ENCODE data around the gene MEMO1. TPM values are rescaled to one million over a fixed set of nuclear protein-coding genes. Genes with fewer than 3 reads are reported as not detected.

The MEMO1 gene
- total and polyA plus RNA-seq, 9 of the 15 experiments (the other 6 are each of a cell fraction or from before 2014, with no cell fraction given): 22.1 to 87.7 (median 61.2) TPM

- ATAC-seq (peak; percentile 93), DNase-seq (ENCODE audit: extremely low read depth in 1 of 4, low spot score in 3 of 4) (peak; percentile 24 to 76 (median 36)), FAIRE-seq (peak; percentile 72)
- BruUV-seq (replicated peaks): no TSS peak
- peaks cover 4% of the 10 kb centered on the region; the same call in 1 of the 2 replicates for H4K20me1 ChIP-seq (replicated peaks; ENCODE audit: control insufficient read depth, insufficient read depth, low read length)
- H3K4me3 ChIP-seq: no peak overlapping the region
- no peaks in the 10 kb centered on the region for H3K9me1 ChIP-seq (ENCODE audit: control insufficient read depth, insufficient read depth, low read length)
- WGBS (ENCODE audit: insufficient coverage, low coverage, missing lambda C conversion rate): 0% methylated on average over 1 of the region's 1 CpG
- peaks cover 0 to 25% of the 10 kb centered on the region in 2 experiments; a peak in 3 of 5 replicates for H3K4me1 ChIP-seq (replicated peaks in 1 of 2; ENCODE audit: control insufficient read depth in 2 of 2, insufficient read depth in 2 of 2, low read length in 2 of 2)
- ChIA-PET CTCF (ENCODE audit: low intra/inter-chr PET ratio) (no interaction called here), POLR2A (no interaction called here)
- H3K4me2 ChIP-seq (ENCODE audit: insufficient read depth, low read length): peak overlapping the region; percentile 43
- no peak overlapping the region; the same call in 1 of the 2 replicates for H2AFZ ChIP-seq (ENCODE audit: low read depth, low read length)
- no peaks in the 10 kb centered on the region for H3K9me3 ChIP-seq (replicated peaks; ENCODE audit: control insufficient read depth, insufficient read depth, low read depth, low read length)
- no peaks in the 10 kb centered on the region for H3K27me3 ChIP-seq (ENCODE audit: control insufficient read depth in 2 of 2, insufficient read depth in 2 of 2, low read length in 2 of 2)
- peaks cover 25% of the 10 kb centered on the region; the same call in 1 of the 3 replicates for H3K36me3 ChIP-seq (ENCODE audit: control insufficient read depth, insufficient read depth, low read length)
- in situ Hi-C loops (cut with MboI): no loop called here
- H3K27ac ChIP-seq (ENCODE audit: extremely low read depth, low read depth, low read length): peak overlapping the region; percentile 68
- intact Hi-C loops (cut with micrococcal nuclease): no loop called here
- peaks cover 74% of the 10 kb centered on the region for H3K79me2 ChIP-seq (ENCODE audit: control insufficient read depth, insufficient read depth, low read length)
- peak overlapping the region in 1 of 2 experiments; percentile 1; a peak in 1 of 4 replicates for H3K9ac ChIP-seq (ENCODE audit: insufficient read depth in 1 of 2, low read depth in 2 of 2, low read length in 2 of 2)
- peak in 1 of 2 experiments; percentile 44; a peak in 2 of 4 replicates for TF ChIP-seq RAD21 (CRISPR knock-in tag; conservative IDR thresholded peaks at IDR 0.05 in 1 of 2, IDR thresholded peaks at IDR 0.05 in 1 of 2)
- TF ChIP-seq RBFOX2 (IDR thresholded peaks at IDR 0.05; ENCODE audit: low read depth, low read length): no peak
- no peak for TF ChIP-seq ZBTB7A (IDR thresholded peaks at IDR 0.05; ENCODE audit: borderline replicate concordance, control insufficient read depth, low read depth, low read length)
- TF ChIP-seq, protein P1, sequence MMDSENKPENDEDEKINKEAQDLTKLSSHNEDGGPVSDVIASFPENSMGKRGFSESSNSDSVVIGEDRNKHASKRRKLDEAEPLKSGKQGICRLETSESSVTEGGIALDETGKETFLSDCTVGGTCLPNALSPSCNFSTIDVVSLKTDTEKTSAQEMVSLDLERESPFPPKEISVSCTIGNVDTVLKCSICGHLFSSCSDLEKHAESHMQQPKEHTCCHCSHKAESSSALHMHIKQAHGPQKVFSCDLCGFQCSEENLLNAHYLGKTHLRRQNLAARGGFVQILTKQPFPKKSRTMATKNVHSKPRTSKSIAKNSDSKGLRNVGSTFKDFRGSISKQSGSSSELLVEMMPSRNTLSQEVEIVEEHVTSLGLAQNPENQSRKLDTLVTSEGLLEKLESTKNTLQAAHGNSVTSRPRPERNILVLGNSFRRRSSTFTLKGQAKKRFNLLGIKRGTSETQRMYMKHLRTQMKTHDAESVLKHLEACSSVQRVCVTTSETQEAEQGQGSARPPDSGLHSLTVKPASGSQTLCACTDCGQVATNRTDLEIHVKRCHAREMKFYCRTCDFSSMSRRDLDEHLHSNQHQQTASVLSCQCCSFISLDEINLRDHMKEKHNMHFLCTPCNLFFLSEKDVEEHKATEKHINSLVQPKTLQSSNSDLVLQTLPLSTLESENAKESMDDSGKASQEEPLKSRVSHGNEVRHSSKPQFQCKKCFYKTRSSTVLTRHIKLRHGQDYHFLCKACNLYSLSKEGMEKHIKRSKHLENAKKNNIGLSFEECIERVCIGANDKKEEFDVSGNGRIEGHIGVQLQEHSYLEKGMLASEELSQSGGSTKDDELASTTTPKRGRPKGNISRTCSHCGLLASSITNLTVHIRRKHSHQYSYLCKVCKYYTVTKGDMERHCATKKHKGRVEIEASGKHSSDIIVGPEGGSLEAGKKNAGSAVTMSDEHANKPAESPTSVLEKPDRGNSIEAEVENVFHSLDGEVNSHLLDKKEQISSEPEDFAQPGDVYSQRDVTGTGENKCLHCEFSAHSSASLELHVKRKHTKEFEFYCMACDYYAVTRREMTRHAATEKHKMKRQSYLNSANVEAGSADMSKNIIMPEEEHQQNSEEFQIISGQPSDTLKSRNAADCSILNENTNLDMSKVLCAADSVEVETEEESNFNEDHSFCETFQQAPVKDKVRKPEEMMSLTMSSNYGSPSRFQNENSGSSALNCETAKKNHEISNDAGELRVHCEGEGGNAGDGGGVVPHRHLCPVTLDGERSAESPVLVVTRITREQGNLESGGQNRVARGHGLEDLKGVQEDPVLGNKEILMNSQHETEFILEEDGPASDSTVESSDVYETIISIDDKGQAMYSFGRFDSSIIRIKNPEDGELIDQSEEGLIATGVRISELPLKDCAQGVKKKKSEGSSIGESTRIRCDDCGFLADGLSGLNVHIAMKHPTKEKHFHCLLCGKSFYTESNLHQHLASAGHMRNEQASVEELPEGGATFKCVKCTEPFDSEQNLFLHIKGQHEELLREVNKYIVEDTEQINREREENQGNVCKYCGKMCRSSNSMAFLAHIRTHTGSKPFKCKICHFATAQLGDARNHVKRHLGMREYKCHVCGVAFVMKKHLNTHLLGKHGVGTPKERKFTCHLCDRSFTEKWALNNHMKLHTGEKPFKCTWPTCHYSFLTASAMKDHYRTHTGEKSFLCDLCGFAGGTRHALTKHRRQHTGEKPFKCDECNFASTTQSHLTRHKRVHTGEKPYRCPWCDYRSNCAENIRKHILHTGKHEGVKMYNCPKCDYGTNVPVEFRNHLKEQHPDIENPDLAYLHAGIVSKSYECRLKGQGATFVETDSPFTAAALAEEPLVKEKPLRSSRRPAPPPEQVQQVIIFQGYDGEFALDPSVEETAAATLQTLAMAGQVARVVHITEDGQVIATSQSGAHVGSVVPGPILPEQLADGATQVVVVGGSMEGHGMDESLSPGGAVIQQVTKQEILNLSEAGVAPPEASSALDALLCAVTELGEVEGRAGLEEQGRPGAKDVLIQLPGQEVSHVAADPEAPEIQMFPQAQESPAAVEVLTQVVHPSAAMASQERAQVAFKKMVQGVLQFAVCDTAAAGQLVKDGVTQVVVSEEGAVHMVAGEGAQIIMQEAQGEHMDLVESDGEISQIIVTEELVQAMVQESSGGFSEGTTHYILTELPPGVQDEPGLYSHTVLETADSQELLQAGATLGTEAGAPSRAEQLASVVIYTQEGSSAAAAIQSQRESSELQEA (IDR thresholded peaks at IDR 0.05; ENCODE audit: low read depth): no peak
- TF ChIP-seq ZFP1 (CRISPR knock-in tag; IDR thresholded peaks at IDR 0.05): no peak
- no peak for TF ChIP-seq BHLHE40 (IDR thresholded peaks at IDR 0.05; ENCODE audit: low read length)
- TF ChIP-seq, protein P2, sequence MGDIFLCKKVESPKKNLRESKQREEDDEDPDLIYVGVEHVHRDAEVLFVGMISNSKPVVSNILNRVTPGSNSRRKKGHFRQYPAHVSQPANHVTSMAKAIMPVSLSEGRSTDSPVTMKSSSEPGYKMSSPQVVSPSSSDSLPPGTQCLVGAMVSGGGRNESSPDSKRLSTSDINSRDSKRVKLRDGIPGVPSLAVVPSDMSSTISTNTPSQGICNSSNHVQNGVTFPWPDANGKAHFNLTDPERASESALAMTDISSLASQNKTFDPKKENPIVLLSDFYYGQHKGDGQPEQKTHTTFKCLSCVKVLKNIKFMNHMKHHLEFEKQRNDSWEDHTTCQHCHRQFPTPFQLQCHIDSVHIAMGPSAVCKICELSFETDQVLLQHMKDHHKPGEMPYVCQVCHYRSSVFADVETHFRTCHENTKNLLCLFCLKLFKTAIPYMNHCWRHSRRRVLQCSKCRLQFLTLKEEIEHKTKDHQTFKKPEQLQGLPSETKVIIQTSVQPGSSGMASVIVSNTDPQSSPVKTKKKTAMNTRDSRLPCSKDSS (IDR thresholded peaks at IDR 0.05; ENCODE audit: low read depth, partially characterized antibody): no peak
- TF ChIP-seq TCFL5 (CRISPR knock-in tag; conservative IDR thresholded peaks at IDR 0.05): no peak
- TF ChIP-seq ZBTB5 (IDR thresholded peaks at IDR 0.05): no peak
- no peak for TF ChIP-seq GATAD2A (IDR thresholded peaks at IDR 0.05)
- no peak for TF ChIP-seq ELF2 (CRISPR knock-in tag; IDR thresholded peaks at IDR 0.05)
These were observed 65.3 kb downstream of the MEMO1 start for GRCh38 chr2:31945572-31945935.
